K562 (cell line): Measurements from ENCODE around the gene TCF3. TPM values are rescaled to one million over a fixed set of nuclear protein-coding genes. Genes with fewer than 3 reads are reported as not detected.

Source experiments
- ARNT ChIP-seq, 2 experiments: fragments of 450-650 bp; IDR thresholded peaks; 2 replicates each; pipeline ENCODE4 v1.6.1; 2016; ENCODE audit warnings: mild to moderate bottlenecking in 1 of 2
- CTCF ChIP-seq, 3 experiments: IDR thresholded peaks in 2 of 3; conservative IDR thresholded peaks in 1 of 3; 2 replicates each; pipeline ENCODE4 v1.5.1; 2011 to 2012; ENCODE audit warnings: low read length in 3 of 3, mild to moderate bottlenecking in 3 of 3, control low read depth in 2 of 3, improper control_type of control experiment in 1 of 3, inconsistent platforms in 1 of 3, low read depth in 1 of 3, mixed read lengths in 1 of 3, moderate library complexity in 1 of 3; ENCODE audit not compliant: insufficient read depth in 2 of 3
- ETV6 ChIP-seq, 3 experiments: fragments of 150-350 bp in 1 of 3; sonication (generic) in 1 of 3; formaldehyde crosslinking in 1 of 3; IDR thresholded peaks; 2 replicates each; pipeline versions ENCODE4 v1.6.1 to v1.8.0; 2014 to 2022; ENCODE audit warnings: borderline replicate concordance in 2 of 3, low read depth in 2 of 3, antibody characterized with exemption in 1 of 3, low read length in 1 of 3, mild to moderate bottlenecking in 1 of 3, missing genetic modification reagents in 1 of 3
- HNRNPUL1 ChIP-seq: fragments of 200-400 bp; formaldehyde crosslinking; IDR thresholded peaks from 2 replicates; pipeline ENCODE4 v1.6.1; 2017; ENCODE audit warnings: low read length
- KDM1A ChIP-seq, 2 experiments: fragments of 450-650 bp; IDR thresholded peaks; 2 replicates each; pipeline ENCODE4 v1.6.1; 2016; ENCODE audit warnings: mild to moderate bottlenecking in 2 of 2
- KLF6 ChIP-seq: fragments of 250-450 bp; sonication (Bioruptor Pico); IDR thresholded peaks from 2 replicates; pipeline ENCODE4 v1.4.0; 2020; ENCODE audit warnings: mild to moderate bottlenecking, moderate library complexity, borderline replicate concordance
- POLR2A ChIP-seq: fragments of 450-650 bp; conservative IDR thresholded peaks from 2 replicates; pipeline ENCODE4 v1.6.1; 2016
- SIRT6 ChIP-seq: IDR thresholded peaks from one replicate; pipeline ENCODE4 v1.6.1; 2012; ENCODE audit warnings: low read depth, mild to moderate bottlenecking, control low read depth, inconsistent platforms, low read length, moderate library complexity
- THAP7 ChIP-seq: fragments of 250-450 bp; sonication (Bioruptor Pico); IDR thresholded peaks from 2 replicates; pipeline ENCODE4 v1.5.0; 2021
- YY1 ChIP-seq, 3 experiments: IDR thresholded peaks; 2 replicates each; pipeline ENCODE4 v1.6.1; 2011; ENCODE audit warnings: low read length in 2 of 3, mild to moderate bottlenecking in 2 of 3, moderate library complexity in 2 of 3, borderline replicate concordance in 1 of 3, control low read depth in 1 of 3, low read depth in 1 of 3; ENCODE audit not compliant: insufficient read depth in 3 of 3, insufficient replicate concordance in 2 of 3, control insufficient read depth in 1 of 3, insufficient read length in 1 of 3; ENCODE audit errors: extremely low read depth in 1 of 3
- ZNF175 ChIP-seq: fragments of 200-800 bp; sonication (Bioruptor generic); IDR thresholded peaks from 2 replicates; pipeline ENCODE4 v1.6.1; 2016; ENCODE audit warnings: low read depth, mild to moderate bottlenecking, missing genetic modification characterization, missing compliant biosample characterization
- ZNF507 ChIP-seq: conservative IDR thresholded peaks from 2 replicates; pipeline ENCODE4 v1.6.1; 2017; ENCODE audit warnings: missing genetic modification characterization, missing compliant biosample characterization
- ZNF561 ChIP-seq: fragments of 450-650 bp; formaldehyde crosslinking; conservative IDR thresholded peaks from 2 replicates; pipeline ENCODE4 v1.4.0; 2020; ENCODE audit warnings: mild to moderate bottlenecking, moderate library complexity
- ZNF586 ChIP-seq: fragments of 450-650 bp; formaldehyde crosslinking; conservative IDR thresholded peaks from 2 replicates; pipeline ENCODE4 v1.4.0; 2020; ENCODE audit warnings: mild to moderate bottlenecking, moderate library complexity
- ZNF785 ChIP-seq: fragments of 250-450 bp; sonication (Bioruptor Pico); IDR thresholded peaks from 2 replicates; pipeline ENCODE4 v1.4.0; 2020; ENCODE audit warnings: mild to moderate bottlenecking
- polyA plus RNA-seq, 8 experiments: library from polyadenylated mRNA; depleted of rRNA in 4 of 8; stranded (reverse) in 5 of 8; unstranded in 3 of 8; fragments of >200 nt; fragmentation: Nextera tagmentation in 2 of 8; fragmentation: Illumina TruSeq in 1 of 8; extraction: Ambion mirVana in 2 of 8; extraction: Trizol in 1 of 8; gene quantifications; 2 replicates each; pipeline versions ENCODE4 v1.2.1 to v1.2.3, GENCODE V29; 2011 to 2014; ENCODE audit warnings: inconsistent platforms in 1 of 8, missing spikeins in 1 of 8
- total RNA-seq, 7 experiments: library from RNA; depleted of rRNA in 6 of 7; stranded (reverse); fragments of >200 nt in 6 of 7; fragmentation: Illumina TruSeq in 2 of 7; extraction: Trizol in 2 of 7; gene quantifications; 2 replicates each; pipeline versions ENCODE4 v1.2.1 to v1.2.3, GENCODE V29; 2011 to 2021; ENCODE audit warnings: low replicate concordance in 1 of 7
- TF ChIP-seq, protein P1 (sequence below): fragments of 450-650 bp; IDR thresholded peaks from 2 replicates; pipeline ENCODE4 v1.6.1; 2018; ENCODE audit not compliant: partially characterized antibody
- TF ChIP-seq, protein P2 (sequence below): fragments of 450-650 bp; IDR thresholded peaks from 2 replicates; pipeline ENCODE4 v1.6.1; 2016

TCF3 gene
- total and polyA plus RNA-seq, 9 of the 15 experiments (the other 6 are each of a cell fraction or from before 2014, with no cell fraction given), result 5.6 to 259 (median 84.0) TPM

GRCh38 chr19:1590641-1591397 is 61.6 kb downstream of the TCF3 start (continued):
- TF ChIP-seq, protein P1, sequence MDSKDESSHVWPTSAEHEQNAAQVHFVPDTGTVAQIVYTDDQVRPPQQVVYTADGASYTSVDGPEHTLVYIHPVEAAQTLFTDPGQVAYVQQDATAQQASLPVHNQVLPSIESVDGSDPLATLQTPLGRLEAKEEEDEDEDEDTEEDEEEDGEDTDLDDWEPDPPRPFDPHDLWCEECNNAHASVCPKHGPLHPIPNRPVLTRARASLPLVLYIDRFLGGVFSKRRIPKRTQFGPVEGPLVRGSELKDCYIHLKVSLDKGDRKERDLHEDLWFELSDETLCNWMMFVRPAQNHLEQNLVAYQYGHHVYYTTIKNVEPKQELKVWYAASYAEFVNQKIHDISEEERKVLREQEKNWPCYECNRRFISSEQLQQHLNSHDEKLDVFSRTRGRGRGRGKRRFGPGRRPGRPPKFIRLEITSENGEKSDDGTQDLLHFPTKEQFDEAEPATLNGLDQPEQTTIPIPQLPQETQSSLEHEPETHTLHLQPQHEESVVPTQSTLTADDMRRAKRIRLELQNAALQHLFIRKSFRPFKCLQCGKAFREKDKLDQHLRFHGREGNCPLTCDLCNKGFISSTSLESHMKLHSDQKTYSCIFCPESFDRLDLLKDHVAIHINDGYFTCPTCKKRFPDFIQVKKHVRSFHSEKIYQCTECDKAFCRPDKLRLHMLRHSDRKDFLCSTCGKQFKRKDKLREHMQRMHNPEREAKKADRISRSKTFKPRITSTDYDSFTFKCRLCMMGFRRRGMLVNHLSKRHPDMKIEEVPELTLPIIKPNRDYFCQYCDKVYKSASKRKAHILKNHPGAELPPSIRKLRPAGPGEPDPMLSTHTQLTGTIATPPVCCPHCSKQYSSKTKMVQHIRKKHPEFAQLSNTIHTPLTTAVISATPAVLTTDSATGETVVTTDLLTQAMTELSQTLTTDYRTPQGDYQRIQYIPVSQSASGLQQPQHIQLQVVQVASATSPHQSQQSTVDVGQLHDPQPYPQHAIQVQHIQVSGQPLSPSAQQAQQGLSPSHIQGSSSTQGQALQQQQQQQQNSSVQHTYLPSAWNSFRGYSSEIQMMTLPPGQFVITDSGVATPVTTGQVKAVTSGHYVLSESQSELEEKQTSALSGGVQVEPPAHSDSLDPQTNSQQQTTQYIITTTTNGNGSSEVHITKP, result peak; percentile 77
- no peak for TF ChIP-seq ZNF175 (CRISPR knock-in tag)
- TF ChIP-seq KLF6 (CRISPR knock-in tag), result no peak
- TF ChIP-seq POLR2A, result peak; percentile 58
- TF ChIP-seq, protein P2, sequence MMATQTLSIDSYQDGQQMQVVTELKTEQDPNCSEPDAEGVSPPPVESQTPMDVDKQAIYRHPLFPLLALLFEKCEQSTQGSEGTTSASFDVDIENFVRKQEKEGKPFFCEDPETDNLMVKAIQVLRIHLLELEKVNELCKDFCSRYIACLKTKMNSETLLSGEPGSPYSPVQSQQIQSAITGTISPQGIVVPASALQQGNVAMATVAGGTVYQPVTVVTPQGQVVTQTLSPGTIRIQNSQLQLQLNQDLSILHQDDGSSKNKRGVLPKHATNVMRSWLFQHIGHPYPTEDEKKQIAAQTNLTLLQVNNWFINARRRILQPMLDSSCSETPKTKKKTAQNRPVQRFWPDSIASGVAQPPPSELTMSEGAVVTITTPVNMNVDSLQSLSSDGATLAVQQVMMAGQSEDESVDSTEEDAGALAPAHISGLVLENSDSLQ, result peak; percentile 93
- TF ChIP-seq THAP7, result 0 out of 2 replicates have a peak, but pooled peaks have one; percentile 48
- TF ChIP-seq ZNF785 (CRISPR knock-in tag), result no peak
- peak in 1 of 3 experiments; percentile 23 for TF ChIP-seq YY1 (IDR thresholded peaks at IDR 0.05; ENCODE audit: borderline replicate concordance in 1 of 3, control insufficient read depth in 1 of 3, extremely low read depth in 1 of 3, insufficient read depth in 3 of 3, insufficient read length in 1 of 3, insufficient replicate concordance in 2 of 3, low read depth in 1 of 3, low read length in 2 of 3)
- TF ChIP-seq ZNF586 (CRISPR knock-in tag), result no peak
- TF ChIP-seq ARNT (IDR thresholded peaks at IDR 0.05), result peak in 1 of 2 experiments; percentile 14; a peak in 1 of 4 replicates
- TF ChIP-seq ZNF561 (CRISPR knock-in tag), result no peak
- TF ChIP-seq HNRNPUL1, result peak; percentile 52; the same call in 1 of the 2 replicates
- no peak for TF ChIP-seq ZNF507
- no peak for TF ChIP-seq ETV6 (IDR thresholded peaks at IDR 0.05; ENCODE audit: borderline replicate concordance in 1 of 2, low read depth in 2 of 2, low read length in 1 of 2)
- no peak for TF ChIP-seq ETV6 (CRISPR knock-in tag; IDR thresholded peaks at IDR 0.05; ENCODE audit: borderline replicate concordance)
- TF ChIP-seq CTCF (IDR thresholded peaks at IDR 0.05 in 2 of 3, conservative IDR thresholded peaks at IDR 0.05 in 1 of 3; ENCODE audit: insufficient read depth in 2 of 3, low read depth in 1 of 3, low read length in 3 of 3), result peak; percentile 61 to 65 (median 63)
- TF ChIP-seq KDM1A (IDR thresholded peaks at IDR 0.05), result peak in 1 of 2 experiments; percentile 28; a peak in 1 of 4 replicates
- no peak for TF ChIP-seq SIRT6
